Common myeloid progenitor, CD34-positive (primary cell): ENCODE results near the gene KRT34.
"Not testable (repeated sequence)": the region's sequence is repeated elsewhere in the genome, so short reads cannot be mapped to it uniquely, and the experiment has no call there.

Experiments
- CTCF ChIA-PET: fragments of 350-600 bp; sonication (Branson Sonifier 250); formaldehyde crosslinking; loops from one replicate; lab custom pipeline; 2021; ENCODE audit warnings: antibody characterized with exemption; lab: Charles Lee
- POLR2A ChIA-PET: fragments of 350-600 bp; sonication (Branson Sonifier 250); formaldehyde crosslinking; loops from one replicate; lab custom pipeline; 2021; ENCODE audit warnings: antibody characterized with exemption; lab: Charles Lee
- DNase-seq, 3 donors: peaks; one replicate each; pipeline versions ENCODE4 v3.0.0 to v3.0.0-alpha.2; 2013
- H3K27ac ChIP-seq, 2 experiments: 1 replicate in 1 of 2; 2 replicates in 1 of 2; pipeline ENCODE4 v1.7.0; 2013; ENCODE audit warnings: inconsistent platforms in 2 of 2, low read length in 2 of 2, mild to moderate bottlenecking in 2 of 2, low read depth in 1 of 2, moderate library complexity in 1 of 2; ENCODE audit not compliant: severe bottlenecking in 2 of 2, insufficient read depth in 1 of 2, poor library complexity in 1 of 2
- H3K27me3 ChIP-seq, 5 experiments: replicated peaks in 2 of 5; 1 replicate in 3 of 5; 2 replicates in 2 of 5; pipeline versions ENCODE4 v1.6.1 to v1.7.0; 2013; ENCODE audit warnings: low read length in 4 of 5, mild to moderate bottlenecking in 2 of 5, moderate library complexity in 2 of 5, inconsistent platforms in 1 of 5; ENCODE audit not compliant: insufficient read depth in 5 of 5, control insufficient read depth in 4 of 5
- H3K36me3 ChIP-seq, 4 experiments: 1 replicate in 2 of 4; 2 replicates in 2 of 4; pipeline versions ENCODE4 v1.6.1 to v1.7.0; 2013; ENCODE audit warnings: low read length in 3 of 4, control low read depth in 1 of 4, mild to moderate bottlenecking in 1 of 4; ENCODE audit not compliant: control insufficient read depth in 4 of 4, insufficient read depth in 4 of 4
- H3K4me1 ChIP-seq, 4 experiments: 1 replicate in 3 of 4; 2 replicates in 1 of 4; pipeline versions ENCODE4 v1.6.1 to v1.7.1; 2013; ENCODE audit warnings: low read length in 3 of 4, mild to moderate bottlenecking in 3 of 4, control low read depth in 1 of 4, inconsistent platforms in 1 of 4, moderate library complexity in 1 of 4; ENCODE audit not compliant: control insufficient read depth in 4 of 4, insufficient read depth in 4 of 4; ENCODE audit errors: control extremely low read depth in 1 of 4
- H3K4me3 ChIP-seq, 7 experiments: 1 replicate in 4 of 7; 2 replicates in 3 of 7; pipeline versions ENCODE4 v1.5.1 to v1.7.0; 2013; ENCODE audit warnings: mild to moderate bottlenecking in 7 of 7, low read length in 6 of 7, moderate library complexity in 6 of 7, inconsistent platforms in 2 of 7, low read depth in 2 of 7, control low read depth in 1 of 7; ENCODE audit not compliant: insufficient read depth in 4 of 7, control insufficient read depth in 1 of 7; ENCODE audit errors: extremely low read depth in 1 of 7
- H3K9me3 ChIP-seq, 5 experiments: 1 replicate in 4 of 5; 2 replicates in 1 of 5; pipeline versions ENCODE4 v1.6.1 to v1.7.1; 2013; ENCODE audit warnings: low read length in 4 of 5, mild to moderate bottlenecking in 2 of 5, inconsistent platforms in 1 of 5, low read depth in 1 of 5, moderate library complexity in 1 of 5; ENCODE audit not compliant: control insufficient read depth in 4 of 5, insufficient read depth in 2 of 5; ENCODE audit errors: control extremely low read depth in 1 of 5
- WGBS: methylation state at CpG from one replicate; pipeline ENCODE4 v1.1.5; 2013; ENCODE audit not compliant: insufficient coverage; 5-methylcytosine and 5-hydroxymethylcytosine counted together

KRT34 gene

DNA sequence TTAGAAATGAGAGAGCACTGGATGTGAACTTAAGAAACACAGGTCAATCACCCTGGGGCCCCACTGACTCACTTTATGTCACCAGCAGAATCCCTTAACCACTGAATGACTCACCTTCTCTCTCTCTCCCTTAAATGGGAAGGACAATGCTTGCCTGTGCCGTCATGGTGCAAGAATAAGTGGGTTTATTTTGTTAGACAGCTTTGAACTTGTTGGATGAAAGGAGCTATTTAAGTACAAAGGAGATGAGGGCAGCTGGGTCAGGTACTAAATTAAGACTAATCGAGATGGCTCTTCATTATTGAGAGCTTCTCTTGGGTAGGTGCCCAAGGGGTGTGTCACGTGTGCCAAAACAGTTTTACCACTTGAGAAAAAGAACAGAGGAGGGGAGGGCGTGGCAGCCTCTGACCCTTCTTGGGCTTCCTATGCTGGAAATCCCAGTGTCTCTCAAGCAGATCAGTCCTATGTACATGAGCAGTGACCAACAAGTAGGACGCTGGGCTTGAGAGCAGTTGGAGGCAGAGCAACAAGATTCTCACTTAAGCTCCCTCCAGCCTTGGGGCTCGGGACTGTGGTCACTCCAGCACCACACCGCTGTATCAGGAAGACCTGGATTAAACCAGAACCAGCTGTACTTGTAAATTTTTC, 22.0 kb upstream of the KRT34 start:
- POLR2A ChIA-PET = no interaction called here
- no peak overlapping the region for H3K27ac ChIP-seq
- no peaks in the 10 kb centered on the region for H3K9me3 ChIP-seq
- peaks cover 0 to 2% (median 0%) of the 10 kb centered on the region in 5 experiments for H3K27me3 ChIP-seq
- 93% methylated on average over 7 of the region's 7 CpGs for WGBS
- no peak overlapping the region for H3K4me3 ChIP-seq
- CTCF ChIA-PET = interaction anchor here (0.7 kb wide), 1 partner anchor 44 kb away, joined by 3 read pairs; no protein-coding TSS in a partner anchor
- no peaks in the 10 kb centered on the region for H3K4me1 ChIP-seq
- H3K36me3 ChIP-seq = no peaks in the 10 kb centered on the region
- peak in 2 of 3 donors; percentile 33 to 41 for DNase-seq

DNA sequence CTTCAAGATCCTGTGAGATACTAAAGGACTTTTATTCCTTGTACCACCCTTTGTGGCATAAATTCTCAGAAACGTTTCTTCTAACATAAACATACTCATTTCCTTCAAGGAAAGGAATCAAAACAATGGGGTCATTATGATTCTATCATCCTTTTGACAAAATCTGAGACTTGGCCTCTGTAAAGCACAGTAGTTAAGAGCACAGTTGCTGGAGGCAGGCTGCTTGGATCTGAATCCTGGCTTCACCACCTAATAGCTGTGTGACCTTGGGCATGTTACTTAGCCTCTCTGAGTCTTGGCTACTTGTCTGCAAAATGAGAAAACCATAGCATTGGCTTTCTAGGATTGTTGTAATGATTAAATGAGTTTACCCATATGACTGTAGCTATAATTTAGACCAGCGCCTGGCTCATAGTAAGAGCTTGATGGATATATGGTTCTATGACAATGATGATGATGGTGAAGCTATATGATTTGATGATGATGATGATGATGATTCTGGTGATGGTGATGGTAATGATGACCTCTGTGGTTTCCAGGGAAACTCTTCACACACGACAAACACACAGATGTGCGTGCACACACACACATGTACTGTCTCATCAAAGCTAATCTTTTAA, 21.4 kb upstream of the KRT34 start:
- 61% methylated on average over 2 of the region's 4 CpGs for WGBS
- H3K9me3 ChIP-seq = no peaks in the 10 kb centered on the region
- CTCF ChIA-PET = no interaction called here
- no peak overlapping the region for H3K4me3 ChIP-seq
- no peaks in the 10 kb centered on the region for H3K36me3 ChIP-seq
- POLR2A ChIA-PET = no interaction called here
- no peak overlapping the region for H3K27ac ChIP-seq
- no peaks in the 10 kb centered on the region for H3K4me1 ChIP-seq
- no peak for DNase-seq
- H3K27me3 ChIP-seq = peaks cover 0 to 2% (median 0%) of the 10 kb centered on the region in 5 experiments

DNA sequence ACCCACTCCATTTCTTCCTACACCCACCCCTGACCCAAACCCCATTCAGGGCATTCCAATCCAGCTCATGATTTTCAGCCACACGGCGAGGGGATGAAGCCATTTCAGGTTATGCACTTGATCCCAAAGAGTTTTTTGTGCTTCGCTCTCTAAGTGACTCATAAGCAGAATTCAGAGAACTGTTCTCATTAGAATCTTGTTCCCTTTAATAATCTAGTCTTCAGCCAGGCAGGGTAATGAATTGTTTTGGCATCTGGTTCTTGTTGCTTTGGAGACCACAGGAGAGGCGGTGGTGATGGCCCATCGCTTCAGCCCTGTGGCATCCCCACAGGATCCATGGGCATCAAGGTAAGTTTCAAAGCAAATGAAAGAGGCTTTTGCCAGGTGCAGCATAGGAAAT, 20.1 kb upstream of the KRT34 start:
- Histone ChIP-seq H3K36me3 (no peaks in the 10 kb centered on the region), H3K4me1 (no peaks in the 10 kb centered on the region), H3K27ac (no peak overlapping the region), H3K4me3 (no peak overlapping the region), H3K9me3 (no peaks in the 10 kb centered on the region), H3K27me3 (peaks cover 0 to 2% (median 0%) of the 10 kb centered on the region in 5 experiments)
- CTCF ChIA-PET = no interaction called here
- WGBS = 95% methylated on average over 4 of the region's 5 CpGs
- POLR2A ChIA-PET = no interaction called here
- no peak for DNase-seq

DNA sequence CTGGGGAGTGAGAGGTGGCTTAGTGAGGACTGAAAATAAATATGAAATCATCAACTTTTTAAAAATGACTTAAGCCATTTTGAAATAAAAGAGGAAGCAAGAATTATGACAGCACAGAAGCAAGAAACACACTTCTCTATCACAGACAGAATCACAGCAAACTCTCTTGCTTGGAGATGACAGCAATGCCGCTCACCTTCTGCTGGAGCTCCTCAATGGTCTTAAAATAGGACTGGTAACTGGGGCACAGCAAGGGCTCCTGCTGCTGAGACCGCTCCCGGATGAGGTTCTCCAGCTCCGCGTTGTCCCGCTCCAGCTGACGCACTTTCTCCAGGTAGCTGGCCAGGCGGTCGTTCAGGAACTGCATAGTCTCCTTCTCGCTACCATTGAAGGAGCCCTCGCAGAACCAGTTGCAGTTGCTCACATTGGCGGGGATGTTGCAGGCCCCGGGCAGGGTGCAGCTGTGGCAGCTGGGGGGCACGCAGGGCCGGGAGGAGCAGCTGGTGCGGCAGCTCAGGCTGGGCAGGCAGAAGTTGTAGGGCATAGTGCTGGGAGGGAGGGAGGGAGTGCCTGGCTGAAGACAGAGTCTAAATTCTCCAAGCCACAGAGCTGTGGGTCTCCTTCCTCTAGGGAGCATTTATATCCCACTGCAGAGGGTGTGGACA, 15.0 kb upstream of the KRT34 start, which contains the start of gene KRT31:
TSS of gene KRT31 (minus strand) at position 613 of the 665 bp plus-strand sequence. CDS start at position 544, 69 bp downstream.
- ChIA-PET CTCF (no interaction called here), POLR2A (no interaction called here)
- WGBS = 93% methylated on average over 11 of the region's 16 CpGs
- peaks cover 0 to 5% (median 2%) of the 10 kb centered on the region in 5 experiments for H3K27me3 ChIP-seq
- H3K4me3 ChIP-seq = no peak within 1 kb of the TSS
- DNase-seq = peak in 1 of 3 donors; percentile 2
- H3K9me3 ChIP-seq = no peaks in the 10 kb centered on the region
- no peaks in the 10 kb centered on the region for H3K4me1 ChIP-seq
- H3K27ac ChIP-seq = no peak within 1 kb of the TSS
- H3K36me3 ChIP-seq = no peaks in the 10 kb centered on the region

DNA sequence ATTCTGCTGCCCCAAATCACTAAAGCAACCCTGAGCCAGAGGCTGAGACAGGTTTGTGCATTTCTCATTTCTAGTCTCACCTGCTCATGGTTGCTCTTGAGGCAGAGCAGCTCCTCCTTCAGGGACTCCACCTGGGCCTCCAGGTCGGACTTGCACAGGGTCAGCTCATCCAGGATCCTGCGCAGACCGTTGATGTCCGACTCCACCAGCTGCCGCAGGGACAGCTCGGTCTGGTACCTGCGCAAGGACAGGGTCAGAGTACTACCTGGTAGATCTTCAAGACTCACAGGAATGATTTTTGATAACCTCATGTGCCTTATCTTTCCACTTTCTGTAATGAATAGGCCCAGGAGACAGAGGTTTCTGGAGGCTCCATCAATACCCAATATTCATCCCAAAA, 14.2 kb upstream of the KRT34 start:
- CTCF ChIA-PET = no interaction called here
- no peaks in the 10 kb centered on the region for H3K36me3 ChIP-seq
- no peak for DNase-seq

DNA sequence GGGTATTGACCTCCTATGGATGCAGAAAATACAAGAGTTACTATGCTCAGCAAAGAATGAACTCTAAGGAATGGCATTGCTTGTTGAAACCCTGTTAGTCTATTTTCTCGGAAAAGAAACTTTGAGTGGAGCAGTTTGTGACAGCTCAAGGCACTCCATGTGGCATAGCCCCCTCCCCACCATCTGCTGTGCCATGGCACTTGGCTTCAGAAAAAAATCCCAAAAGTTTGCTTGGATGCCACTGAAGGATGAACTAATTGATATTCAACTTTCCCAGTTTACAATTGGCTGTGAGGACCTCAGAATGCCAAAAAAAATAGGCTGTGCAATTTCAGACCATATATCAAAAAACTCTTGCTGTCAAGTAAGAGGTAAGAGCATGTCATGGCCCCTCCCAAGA, 13.5 kb upstream of the KRT34 start:
- no peak overlapping the region for H3K27ac ChIP-seq
- 92% methylated on average over 1 of the region's 1 CpG for WGBS

More for the DNA sequence above, 14.2 kb upstream of the KRT34 start:
- Histone ChIP-seq H3K27ac (no peak overlapping the region), H3K9me3 (no peaks in the 10 kb centered on the region), H3K4me3 (no peak overlapping the region), H3K27me3 (peaks cover 0 to 9% (median 2%) of the 10 kb centered on the region in 5 experiments), H3K4me1 (no peaks in the 10 kb centered on the region)
- 100% methylated on average over 7 of the region's 7 CpGs for WGBS
- POLR2A ChIA-PET = no interaction called here

DNA sequence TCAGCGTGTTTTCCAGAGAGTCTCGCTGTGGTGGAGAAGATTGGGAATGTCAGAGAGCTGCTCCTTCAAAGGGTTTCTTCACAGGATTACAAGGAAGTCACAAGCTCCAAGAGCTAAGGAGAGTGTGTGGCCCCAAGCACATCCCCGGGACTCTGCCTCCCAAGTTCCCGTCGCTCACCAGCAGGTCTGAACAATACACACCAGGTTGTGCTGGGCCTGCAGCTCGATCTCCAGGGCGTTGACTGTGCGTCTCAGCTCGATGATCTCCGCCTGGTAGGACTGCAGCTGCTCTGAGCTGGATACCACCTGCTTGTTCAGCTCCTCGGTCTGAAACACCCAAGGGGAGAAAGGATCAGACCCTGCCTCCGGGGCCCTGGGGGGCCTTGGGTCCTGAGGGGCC, 12.9 kb upstream of the KRT34 start:
- H3K9me3 ChIP-seq, H3K4me3 ChIP-seq, CTCF ChIA-PET, H3K27ac ChIP-seq, H3K4me1 ChIP-seq, POLR2A ChIA-PET, DNase-seq, H3K36me3 ChIP-seq: not testable (repeated sequence)
- WGBS = 97% methylated on average over 6 of the region's 12 CpGs
- peaks cover 0 to 12% (median 2%) of the 10 kb centered on the region in 5 experiments for H3K27me3 ChIP-seq

More for the DNA sequence above, 13.5 kb upstream of the KRT34 start:
- ChIA-PET POLR2A (no interaction called here), CTCF (no interaction called here)
- no peaks in the 10 kb centered on the region for H3K36me3 ChIP-seq
- DNase-seq = no peak
- H3K4me3 ChIP-seq = no peak overlapping the region
- no peaks in the 10 kb centered on the region for H3K4me1 ChIP-seq
- H3K9me3 ChIP-seq = no peaks in the 10 kb centered on the region
- peaks cover 0 to 12% (median 2%) of the 10 kb centered on the region in 5 experiments for H3K27me3 ChIP-seq
